B cell (primary cell): ENCODE results near the gene HS6ST3.

Experiments used
- CTCF ChIP-seq: fragments of 200-600 bp; IDR thresholded peaks from one replicate; pipeline ENCODE4 v1.8.0; 2022; ENCODE audit warnings: antibody characterized with exemption, mild to moderate bottlenecking
- EZH2 ChIP-seq: IDR thresholded peaks from 2 replicates; pipeline ENCODE4 v1.6.1; 2012; ENCODE audit warnings: borderline replicate concordance, low read depth, mild to moderate bottlenecking, moderate library complexity, low read length; ENCODE audit not compliant: insufficient read depth, poor library complexity, severe bottlenecking

- TF ChIP-seq CTCF (no peak), EZH2 (no peak)
Measured at GRCh38 chr13:96203471-96203870, 113.6 kb downstream of the HS6ST3 start.
